H1 (cell line): ENCODE measurements around the gene ACTL10.

Experiments
- FOSL1 ChIP-seq: IDR thresholded peaks from 2 replicates; pipeline ENCODE4 v1.6.1; 2011; ENCODE audit warnings: mild to moderate bottlenecking, low read depth, low read length, moderate library complexity; ENCODE audit not compliant: insufficient read depth
- KDM1A ChIP-seq: fragments of 200-600, 300-600 bp; sonication (generic); IDR thresholded peaks from 2 replicates; pipeline ENCODE4 v1.7.1; 2016; ENCODE audit warnings: mild to moderate bottlenecking, low read length, borderline replicate concordance
- POLR2A ChIP-seq, 2 experiments: IDR thresholded peaks; 1 replicate in 1 of 2; 2 replicates in 1 of 2; pipeline ENCODE4 v1.6.1; 2011; ENCODE audit warnings: low read depth in 2 of 2, low read length in 2 of 2, mild to moderate bottlenecking in 2 of 2; ENCODE audit errors: control extremely low read depth in 1 of 2
- RFX5 ChIP-seq: IDR thresholded peaks from 2 replicates; pipeline ENCODE4 v1.6.1; 2011; ENCODE audit warnings: low read depth, low read length, improper control_type of control experiment, borderline replicate concordance
- SIN3A ChIP-seq, 2 experiments: IDR thresholded peaks in 1 of 2; conservative IDR thresholded peaks in 1 of 2; 2 replicates each; pipeline ENCODE4 v1.6.1; 2011 to 2012; ENCODE audit warnings: low read length in 2 of 2, improper control_type of control experiment in 1 of 2, low read depth in 1 of 2, mild to moderate bottlenecking in 1 of 2
- SP1 ChIP-seq: IDR thresholded peaks from 2 replicates; pipeline ENCODE4 v1.6.1; 2011; ENCODE audit warnings: low read depth, low read length
- TF ChIP-seq, protein P1 (sequence below), 3 experiments: IDR thresholded peaks; 1 replicate in 2 of 3; 2 replicates in 1 of 3; pipeline versions ENCODE4 v1.5.1 to v1.6.1; 2011; ENCODE audit warnings: low read length in 3 of 3, mild to moderate bottlenecking in 3 of 3, inconsistent platforms in 2 of 3, low read depth in 1 of 3, moderate library complexity in 1 of 3; ENCODE audit not compliant: insufficient read depth in 1 of 3; ENCODE audit errors: control extremely low read depth in 1 of 3

GRCh38 chr20:33686984-33687366, 20.2 kb downstream of the ACTL10 start:
- TF ChIP-seq, protein P1, sequence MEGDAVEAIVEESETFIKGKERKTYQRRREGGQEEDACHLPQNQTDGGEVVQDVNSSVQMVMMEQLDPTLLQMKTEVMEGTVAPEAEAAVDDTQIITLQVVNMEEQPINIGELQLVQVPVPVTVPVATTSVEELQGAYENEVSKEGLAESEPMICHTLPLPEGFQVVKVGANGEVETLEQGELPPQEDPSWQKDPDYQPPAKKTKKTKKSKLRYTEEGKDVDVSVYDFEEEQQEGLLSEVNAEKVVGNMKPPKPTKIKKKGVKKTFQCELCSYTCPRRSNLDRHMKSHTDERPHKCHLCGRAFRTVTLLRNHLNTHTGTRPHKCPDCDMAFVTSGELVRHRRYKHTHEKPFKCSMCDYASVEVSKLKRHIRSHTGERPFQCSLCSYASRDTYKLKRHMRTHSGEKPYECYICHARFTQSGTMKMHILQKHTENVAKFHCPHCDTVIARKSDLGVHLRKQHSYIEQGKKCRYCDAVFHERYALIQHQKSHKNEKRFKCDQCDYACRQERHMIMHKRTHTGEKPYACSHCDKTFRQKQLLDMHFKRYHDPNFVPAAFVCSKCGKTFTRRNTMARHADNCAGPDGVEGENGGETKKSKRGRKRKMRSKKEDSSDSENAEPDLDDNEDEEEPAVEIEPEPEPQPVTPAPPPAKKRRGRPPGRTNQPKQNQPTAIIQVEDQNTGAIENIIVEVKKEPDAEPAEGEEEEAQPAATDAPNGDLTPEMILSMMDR (IDR thresholded peaks at IDR 0.05; ENCODE audit: control extremely low read depth in 1 of 3, insufficient read depth in 1 of 3, low read depth in 1 of 3, low read length in 3 of 3): no peak
- no peak for TF ChIP-seq SP1
- no peak for TF ChIP-seq SIN3A (conservative IDR thresholded peaks at IDR 0.05 in 1 of 2, IDR thresholded peaks at IDR 0.05 in 1 of 2; ENCODE audit: low read depth in 1 of 2, low read length in 2 of 2)
- no peak for TF ChIP-seq RFX5
- TF ChIP-seq KDM1A: no peak
- TF ChIP-seq POLR2A (IDR thresholded peaks at IDR 0.05; ENCODE audit: control extremely low read depth in 1 of 2, low read depth in 2 of 2, low read length in 2 of 2): no peak
- TF ChIP-seq FOSL1: no peak
